Muscle of leg (tissue), 11 donors: Measurements from ENCODE around the gene CMC2. TPM values are rescaled to one million over a fixed set of nuclear protein-coding genes. Genes with fewer than 3 reads are reported as not detected.

Experiments used
- DNase-seq: peaks from one replicate; pipeline ENCODE4 v3.0.0; 2013
- H3K27ac ChIP-seq: one replicate; pipeline ENCODE4 v1.5.1; 2013; ENCODE audit warnings: mild to moderate bottlenecking, low read length, control low read depth
- H3K27me3 ChIP-seq: one replicate; pipeline ENCODE4 v1.6.1; 2013; ENCODE audit warnings: low read length; ENCODE audit not compliant: control insufficient read depth, insufficient read depth
- H3K36me3 ChIP-seq: one replicate; pipeline ENCODE4 v1.6.1; 2013; ENCODE audit warnings: low read length; ENCODE audit not compliant: control insufficient read depth, insufficient read depth
- H3K4me1 ChIP-seq: one replicate; pipeline ENCODE4 v1.6.1; 2013; ENCODE audit warnings: low read length; ENCODE audit not compliant: control insufficient read depth, insufficient read depth
- H3K4me3 ChIP-seq: one replicate; pipeline ENCODE4 v1.5.1; 2013; ENCODE audit warnings: low read length, control low read depth
- H3K9me3 ChIP-seq: replicated peaks from 2 replicates; pipeline ENCODE4 v1.6.1; 2013; ENCODE audit warnings: low read depth, low read length; ENCODE audit not compliant: control insufficient read depth
- WGBS: methylation state at CpG from one replicate; pipeline ENCODE4 v1.1.5; 2013; ENCODE audit warnings: missing lambda C conversion rate; ENCODE audit not compliant: insufficient coverage; 5-methylcytosine and 5-hydroxymethylcytosine counted together
- polyA plus RNA-seq, 8 donors: library from polyadenylated mRNA; unstranded; fragments of 120-200 nt; gene quantifications; one replicate each; pipeline versions ENCODE4 v1.2.1 to v1.2.3, GENCODE V29; 2013; ENCODE audit warnings: inconsistent platforms in 1 of 8, low replicate concordance in 1 of 8; ENCODE audit not compliant: insufficient read length in 8 of 8, insufficient read depth in 1 of 8
- total RNA-seq: library from RNA; stranded (reverse); fragments of 120-200 nt; gene quantifications from one replicate; pipeline ENCODE4 v1.2.4, GENCODE V29; 2013

The CMC2 gene
- total and polyA plus RNA-seq, 9 donors = 32.4 to 49.4 (median 43.6) TPM

DNA sequence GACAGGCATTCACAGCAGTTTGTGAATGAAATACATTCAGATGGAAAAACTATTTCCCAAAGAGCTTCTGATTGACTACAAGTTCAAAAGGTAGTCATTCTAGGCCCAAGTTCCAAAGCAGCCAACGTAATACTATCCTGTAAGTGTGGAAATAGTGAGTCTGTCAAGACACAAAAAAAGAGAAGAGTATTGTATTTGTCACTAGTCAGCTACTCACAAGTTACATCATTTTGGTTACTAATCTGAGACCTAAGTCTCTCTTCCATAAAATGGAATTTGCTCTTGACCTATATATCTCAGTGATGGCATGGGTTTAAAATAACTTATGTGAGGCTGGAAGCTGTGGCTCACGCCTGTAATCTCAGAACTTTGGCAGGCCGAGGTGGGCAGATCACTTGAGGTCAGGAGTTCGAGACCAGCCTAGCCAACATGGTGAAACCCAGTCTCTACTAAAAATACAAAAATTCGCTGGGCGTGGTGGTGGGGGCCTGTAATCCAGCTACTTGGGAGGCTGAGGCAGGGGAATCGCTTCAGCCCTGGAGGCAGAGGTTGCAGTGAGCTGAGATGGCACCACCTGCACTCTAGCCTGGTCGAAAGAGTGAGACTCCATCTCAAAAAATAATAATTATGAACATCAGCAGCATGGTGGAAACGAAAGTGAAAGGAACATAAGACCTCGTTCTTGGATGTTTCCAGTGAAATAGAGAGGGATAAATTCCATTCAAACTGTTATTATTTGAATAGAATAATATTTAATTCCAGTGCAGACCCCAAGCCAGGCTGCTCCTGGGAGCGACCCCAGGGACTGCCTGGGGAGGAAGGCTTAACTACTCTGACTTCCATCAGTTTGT, 2.9 kb downstream of the CMC2 start:
- Histone ChIP-seq H3K27ac (peak overlapping the region; percentile 24), H3K9me3 (no peaks in the 10 kb centered on the region), H3K4me1 (peaks cover 24% of the 10 kb centered on the region), H3K4me3 (no peak overlapping the region), H3K36me3 (no peaks in the 10 kb centered on the region), H3K27me3 (no peaks in the 10 kb centered on the region)
- WGBS = 80% methylated on average over 1 of the region's 11 CpGs
- peak; percentile 30 for DNase-seq

DNA sequence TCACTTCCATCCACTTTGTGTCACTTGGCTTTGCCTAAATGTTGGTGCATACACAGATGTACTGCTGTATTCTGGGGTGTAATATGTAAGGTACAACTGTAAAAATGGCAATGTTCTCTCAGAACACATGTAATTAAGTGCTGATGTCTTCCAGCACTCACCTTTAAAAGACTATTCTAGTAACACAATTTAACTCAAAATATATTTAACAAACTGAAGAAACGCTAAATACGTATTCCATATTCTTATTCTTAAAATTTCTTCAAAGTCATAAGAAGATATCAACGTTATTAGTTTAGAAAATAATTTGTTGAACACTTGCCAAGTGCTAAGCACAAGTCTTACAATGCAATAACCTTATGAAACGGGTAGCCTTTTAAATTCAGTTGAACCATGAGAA, 3.6 kb downstream of the CMC2 start:
- H3K27ac ChIP-seq = no peak overlapping the region
- no peaks in the 10 kb centered on the region for H3K27me3 ChIP-seq
- H3K4me3 ChIP-seq = no peak overlapping the region
- no peaks in the 10 kb centered on the region for H3K9me3 ChIP-seq
- H3K36me3 ChIP-seq = no peaks in the 10 kb centered on the region
- H3K4me1 ChIP-seq = peaks cover 19% of the 10 kb centered on the region
- DNase-seq = no peak
- WGBS = no CpG with 5 or more reads among the region's 4 CpGs

DNA sequence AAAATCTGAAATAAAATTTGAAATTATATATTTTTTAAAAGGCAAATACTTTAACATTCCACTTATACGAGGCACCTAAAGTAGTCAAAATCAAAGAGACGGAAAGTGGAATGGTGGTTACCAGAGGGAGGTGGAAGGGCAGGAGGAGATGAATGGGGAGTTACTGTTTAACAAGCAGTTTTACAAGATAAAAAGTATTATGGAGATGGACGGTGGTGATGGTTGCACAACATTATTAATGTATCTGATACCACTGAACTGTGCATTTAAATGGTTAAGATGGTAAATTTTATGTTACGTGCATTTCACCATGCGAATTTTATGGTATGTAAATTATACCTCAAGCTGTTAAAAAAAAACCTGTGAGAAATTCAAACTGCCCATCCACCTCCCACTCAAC, 5.4 kb downstream of the CMC2 start:
- no peak for DNase-seq
- no CpG with 5 or more reads among the region's 5 CpGs for WGBS
- no peaks in the 10 kb centered on the region for H3K9me3 ChIP-seq
- no peak overlapping the region for H3K4me3 ChIP-seq
- H3K27ac ChIP-seq = no peak overlapping the region
- peaks cover 17% of the 10 kb centered on the region for H3K4me1 ChIP-seq
- no peaks in the 10 kb centered on the region for H3K27me3 ChIP-seq
- no peaks in the 10 kb centered on the region for H3K36me3 ChIP-seq

DNA sequence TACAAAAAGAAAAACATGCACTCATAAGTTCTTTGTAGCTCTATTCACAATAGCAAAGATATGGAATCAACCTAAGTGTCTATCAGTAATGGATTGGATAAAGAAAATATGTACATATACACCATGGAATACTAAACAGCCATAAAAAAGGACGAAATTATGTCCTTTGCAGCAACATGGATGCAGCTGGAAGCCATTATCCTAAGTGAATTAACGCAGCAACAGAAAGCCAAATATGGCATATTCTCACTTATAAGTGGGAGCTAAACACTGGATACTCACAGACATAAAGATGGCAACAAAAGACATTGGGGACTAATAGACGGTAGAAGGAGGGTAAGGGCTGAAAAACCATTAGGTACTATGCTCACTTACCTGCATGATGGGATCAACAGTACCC, 5.8 kb downstream of the CMC2 start:
- DNase-seq = no peak
- no peaks in the 10 kb centered on the region for H3K36me3 ChIP-seq
- peaks cover 16% of the 10 kb centered on the region for H3K4me1 ChIP-seq
- H3K9me3 ChIP-seq = no peaks in the 10 kb centered on the region
- WGBS = 100% methylated on average over 1 of the region's 3 CpGs
- H3K27me3 ChIP-seq = no peaks in the 10 kb centered on the region
- no peak overlapping the region for H3K27ac ChIP-seq
- no peak overlapping the region for H3K4me3 ChIP-seq

DNA sequence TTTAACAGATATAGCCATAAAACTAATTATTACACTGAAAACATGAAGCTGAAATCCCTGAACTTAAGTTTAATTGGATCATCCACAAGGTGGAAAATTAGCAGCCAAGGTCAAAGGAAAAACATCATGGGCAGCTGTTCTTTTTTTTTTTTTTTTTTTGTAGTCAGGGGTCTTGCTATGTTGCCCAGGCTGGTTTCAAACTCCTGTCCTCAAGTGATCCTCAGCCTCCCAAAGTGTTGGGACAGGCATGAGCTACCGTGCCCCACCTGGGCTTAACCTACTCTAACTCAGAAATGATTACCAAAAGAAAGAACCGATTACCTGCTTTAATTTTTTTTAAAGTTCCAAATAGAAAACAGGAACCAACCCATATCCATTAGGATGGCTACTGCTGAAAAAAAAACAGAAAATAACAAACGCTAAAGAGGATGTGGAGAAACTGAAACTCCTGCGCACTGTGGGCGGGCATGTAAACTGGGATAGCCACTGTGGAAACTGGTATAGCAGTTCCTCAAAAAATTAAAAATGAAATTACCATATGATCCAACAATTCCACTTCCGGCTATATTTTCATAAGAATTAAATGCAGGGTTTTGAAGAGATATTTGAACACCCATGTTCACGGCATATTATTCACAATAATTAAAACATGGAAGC, 8.6 kb downstream of the CMC2 start:
- no peak for DNase-seq
- Histone ChIP-seq H3K36me3 (no peaks in the 10 kb centered on the region), H3K9me3 (no peaks in the 10 kb centered on the region), H3K4me3 (no peak overlapping the region), H3K27ac (no peak overlapping the region), H3K27me3 (no peaks in the 10 kb centered on the region), H3K4me1 (no peaks in the 10 kb centered on the region)
- no CpG with 5 or more reads among the region's 7 CpGs for WGBS

DNA sequence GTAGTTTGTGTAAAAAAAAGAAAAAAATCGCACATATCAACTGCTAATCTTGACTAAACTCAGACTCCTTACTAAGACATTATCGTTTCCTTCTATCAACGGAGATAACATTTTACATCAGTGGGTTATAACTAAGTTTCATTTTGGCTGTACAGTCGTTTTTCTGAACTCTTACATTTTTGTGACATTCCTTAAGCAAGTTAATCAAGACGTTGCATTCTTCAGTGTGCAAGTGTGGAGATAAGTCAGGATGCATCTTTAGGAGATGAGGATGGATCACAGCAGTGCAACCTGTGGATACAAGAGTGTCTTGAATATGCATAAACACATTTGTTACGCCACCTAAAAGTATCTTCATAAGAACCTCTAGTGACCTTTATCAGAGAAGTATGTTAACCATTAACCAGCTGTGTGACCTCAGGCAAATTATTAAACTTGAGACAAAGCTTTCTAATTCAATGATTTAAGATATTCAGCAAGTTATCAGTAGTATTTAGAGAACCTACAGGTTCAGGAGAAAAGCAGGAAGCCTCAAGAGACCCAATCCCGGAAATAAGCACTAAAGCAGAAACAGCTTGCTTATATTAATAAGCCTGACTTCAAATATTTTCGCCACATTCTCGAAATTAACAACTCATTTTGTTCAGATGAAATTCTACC, 9.4 kb downstream of the CMC2 start:
- H3K4me3 ChIP-seq = no peak overlapping the region
- no peaks in the 10 kb centered on the region for H3K27me3 ChIP-seq
- WGBS = 20% methylated on average over 1 of the region's 9 CpGs
- no peak overlapping the region for H3K27ac ChIP-seq
- no peaks in the 10 kb centered on the region for H3K9me3 ChIP-seq
- peak; percentile 22 for DNase-seq
- H3K36me3 ChIP-seq = no peaks in the 10 kb centered on the region
- no peaks in the 10 kb centered on the region for H3K4me1 ChIP-seq

DNA sequence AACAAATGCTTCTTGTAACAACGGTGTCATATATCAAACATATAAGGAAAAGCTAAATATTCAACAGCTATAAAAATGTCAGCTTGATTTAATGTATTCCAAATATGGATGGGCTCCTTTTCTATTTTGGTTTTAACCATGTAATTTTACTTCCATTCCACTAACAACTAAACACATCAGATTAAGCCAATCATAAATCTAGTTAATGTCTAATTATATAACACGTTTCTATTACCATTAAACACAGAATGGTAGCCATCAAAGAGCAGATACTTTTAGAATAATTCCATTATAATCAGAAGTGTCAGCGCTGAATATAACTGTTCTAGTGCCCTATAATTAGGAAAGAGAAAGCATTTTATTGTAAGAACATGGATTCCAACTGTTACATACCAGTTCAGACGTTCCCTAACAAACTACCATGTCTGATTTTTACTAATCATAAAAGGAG, 10.0 kb downstream of the CMC2 start:
- H3K9me3 ChIP-seq = no peaks in the 10 kb centered on the region
- WGBS = no CpG with 5 or more reads among the region's 4 CpGs
- no peaks in the 10 kb centered on the region for H3K4me1 ChIP-seq
- no peaks in the 10 kb centered on the region for H3K36me3 ChIP-seq
- no peak for DNase-seq
- no peaks in the 10 kb centered on the region for H3K27me3 ChIP-seq
- no peak overlapping the region for H3K4me3 ChIP-seq
- no peak overlapping the region for H3K27ac ChIP-seq

- Histone ChIP-seq H3K4me1 (no peaks in the 10 kb centered on the region), H3K4me3 (no peak overlapping the region), H3K36me3 (peaks cover 2% of the 10 kb centered on the region), H3K27me3 (no peaks in the 10 kb centered on the region), H3K9me3 (no peaks in the 10 kb centered on the region), H3K27ac (no peak overlapping the region)
- DNase-seq = no peak
Observed at GRCh38 chr16:80994451-80994850, 12.2 kb downstream of the CMC2 start.

DNA sequence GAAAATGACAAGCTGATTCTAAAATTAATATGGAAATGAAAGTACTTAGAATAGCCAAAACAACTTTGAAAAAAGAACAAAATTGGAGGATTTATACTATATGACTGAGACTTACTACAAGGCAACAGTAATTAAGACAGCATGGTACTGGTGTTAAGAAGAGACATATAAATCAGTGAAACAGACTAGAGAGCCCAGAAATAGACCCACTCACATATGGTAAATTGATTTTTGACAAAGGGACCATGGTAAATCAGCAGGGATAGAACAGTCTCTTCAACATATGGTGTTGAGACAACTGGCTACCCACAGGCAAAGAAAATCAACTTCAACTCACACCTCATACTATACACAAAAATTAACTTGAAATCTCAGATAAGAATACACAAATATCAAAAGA, 12.9 kb downstream of the CMC2 start:
- Histone ChIP-seq H3K27me3 (no peaks in the 10 kb centered on the region), H3K27ac (no peak overlapping the region), H3K4me3 (no peak overlapping the region), H3K36me3 (peaks cover 2% of the 10 kb centered on the region), H3K4me1 (no peaks in the 10 kb centered on the region), H3K9me3 (no peaks in the 10 kb centered on the region)
- DNase-seq = no peak

GRCh38 chr16:80993307-80993706, 13.4 kb downstream of the CMC2 start:
- H3K27me3 ChIP-seq = no peaks in the 10 kb centered on the region
- H3K36me3 ChIP-seq = peaks cover 2% of the 10 kb centered on the region
- H3K4me3 ChIP-seq = no peak overlapping the region
- no peak for DNase-seq
- H3K4me1 ChIP-seq = no peaks in the 10 kb centered on the region
- H3K9me3 ChIP-seq = no peaks in the 10 kb centered on the region
- peak overlapping the region; percentile 51 for H3K27ac ChIP-seq
- WGBS = 79% methylated on average over 4 of the region's 6 CpGs
